A549 (cell line): ENCODE results near the gene COL8A2. TPM values are rescaled to one million over a fixed set of nuclear protein-coding genes. Genes with fewer than 3 reads are reported as not detected.

Experiments
- ATAC-seq, 2 experiments: fragments of 200-7000 bp in 1 of 2; fragments of >200 bp in 1 of 2; cut with Nextera tagmentation in 1 of 2; cut with Tn5 transposase in 1 of 2; 3 replicates each; pipeline versions ENCODE4 v1.8.0 to v1.9.1; 2018 to 2020; ENCODE audit warnings: mild to moderate bottlenecking in 1 of 2, moderate library complexity in 1 of 2
- CTCF ChIA-PET: fragments of 300-600 bp; sonication (Branson Sonifier 250); formaldehyde crosslinking; extraction: SDS; loops from one replicate; lab custom pipeline; 2021; ENCODE audit warnings: antibody characterized with exemption, inconsistent platforms; lab: Yijun Ruan, JAX
- POLR2A ChIA-PET: fragments of 350-600 bp; formaldehyde crosslinking; extraction: SDS; loops from one replicate; lab custom pipeline; 2021; ENCODE audit warnings: antibody characterized with exemption, inconsistent platforms; lab: Yijun Ruan, JAX
- DNase-seq, 2 experiments: peaks; one replicate each; pipeline versions ENCODE4 v3.0.0 to v3.0.0-alpha.2; 2011 to 2016; ENCODE audit warnings: low read depth in 1 of 2, low spot score in 1 of 2
- FAIRE-seq: peaks from 2 replicates; lab custom pipeline; 2011; peaks lifted over from hg19 to GRCh38; lab: Jason Lieb, UNC
- H3K27ac ChIP-seq, 2 experiments: fragments of >200 bp; sonication (Bioruptor Twin); formaldehyde crosslinking; 3 replicates each; pipeline ENCODE4 v1.5.1; 2016 to 2017
- H3K4me1 ChIP-seq: fragments of >200 bp; sonication (Bioruptor Twin); formaldehyde crosslinking; 3 replicates; pipeline ENCODE4 v1.6.1; 2016
- H3K4me2 ChIP-seq: fragments of >200 bp; sonication (Bioruptor Twin); formaldehyde crosslinking; 3 replicates; pipeline ENCODE4 v1.6.1; 2016
- H3K4me3 ChIP-seq: fragments of >200 bp; sonication (Bioruptor Twin); formaldehyde crosslinking; 3 replicates; pipeline ENCODE4 v1.5.1; 2016
- H3K9me3 ChIP-seq: fragments of >200 bp; sonication (Bioruptor Twin); formaldehyde crosslinking; 3 replicates; pipeline ENCODE4 v1.6.1; 2016
- BHLHE40 ChIP-seq: IDR thresholded peaks from 2 replicates; pipeline ENCODE4 v1.6.1; 2012; ENCODE audit warnings: low read depth, low read length, inconsistent platforms
- CHD4 ChIP-seq: fragments of 200-600 bp; sonication (generic); IDR thresholded peaks from 2 replicates; pipeline ENCODE4 v1.6.1; 2016; ENCODE audit warnings: antibody characterized with exemption, mild to moderate bottlenecking, borderline replicate concordance
- E2F6 ChIP-seq: IDR thresholded peaks from 2 replicates; pipeline ENCODE4 v1.6.1; 2012; ENCODE audit warnings: low read depth, borderline replicate concordance
- EHF ChIP-seq: fragments of 250-450 bp; sonication (Bioruptor Pico); IDR thresholded peaks from 2 replicates; pipeline ENCODE4 v1.5.0; 2020; ENCODE audit warnings: mild to moderate bottlenecking
- FOSL2 ChIP-seq, 2 experiments: fragments of 450-650 bp in 1 of 2; fragments of >200 bp in 1 of 2; sonication (Bioruptor Twin) in 1 of 2; formaldehyde crosslinking; IDR thresholded peaks; 2 replicates each; pipeline versions ENCODE4 v1.5.0 to v1.6.1; 2016 to 2020; ENCODE audit warnings: mild to moderate bottlenecking in 1 of 2, moderate library complexity in 1 of 2
- KDM5A ChIP-seq: fragments of 200-600 bp; sonication (generic); IDR thresholded peaks from 2 replicates; pipeline ENCODE4 v1.6.1; 2016; ENCODE audit warnings: antibody characterized with exemption, mild to moderate bottlenecking
- MAFK ChIP-seq: fragments of 450-650 bp; IDR thresholded peaks from 2 replicates; pipeline ENCODE4 v1.6.1; 2014; ENCODE audit not compliant: partially characterized antibody
- MAZ ChIP-seq: fragments of 150-350 bp; IDR thresholded peaks from 2 replicates; pipeline ENCODE4 v1.6.1; 2014; ENCODE audit warnings: antibody characterized with exemption, low read depth, low read length, borderline replicate concordance
- NPAS2 ChIP-seq: fragments of 250-450 bp; sonication (Bioruptor Pico); IDR thresholded peaks from 2 replicates; pipeline ENCODE4 v1.8.0; 2022; ENCODE audit warnings: mild to moderate bottlenecking, moderate library complexity, borderline replicate concordance
- NR3C1 ChIP-seq: fragments of >200 bp; sonication (Bioruptor Twin); formaldehyde crosslinking; IDR thresholded peaks from 3 replicates; pipeline ENCODE4 v1.6.1; 2017
- POLR2A ChIP-seq: IDR thresholded peaks from 2 replicates; pipeline ENCODE4 v1.6.1; 2012; ENCODE audit warnings: mild to moderate bottlenecking, low read length
- RARB ChIP-seq: fragments of 250-450 bp; sonication (Bioruptor Pico); IDR thresholded peaks from 2 replicates; pipeline ENCODE4 v1.8.0; 2021; ENCODE audit warnings: mild to moderate bottlenecking, moderate library complexity
- REST ChIP-seq: fragments of 200-600 bp; sonication (generic); IDR thresholded peaks from 2 replicates; pipeline ENCODE4 v1.6.1; 2016; ENCODE audit warnings: antibody characterized with exemption, mild to moderate bottlenecking, moderate library complexity
- SREBF2 ChIP-seq: fragments of 450-650 bp; IDR thresholded peaks from 2 replicates; pipeline ENCODE4 v1.6.1; 2014; ENCODE audit warnings: mild to moderate bottlenecking, moderate library complexity
- ZSCAN20 ChIP-seq: fragments of 250-450 bp; sonication (Bioruptor Pico); IDR thresholded peaks from 2 replicates; pipeline ENCODE4 v1.8.0; 2022; ENCODE audit warnings: mild to moderate bottlenecking, moderate library complexity
- WGBS: methylation state at CpG from one replicate; pipeline ENCODE4 v1.1.6; 2017; ENCODE audit errors: missing lambda C conversion rate; 5-methylcytosine and 5-hydroxymethylcytosine counted together
- polyA plus RNA-seq, 4 experiments: library from polyadenylated mRNA; depleted of rRNA in 3 of 4; stranded (reverse); fragments of >200 nt; fragmentation: RNase III in 1 of 4; extraction: RNeasy Plus Mini Kit Qiagen cat#74134 plus additional on column Dnase treatment in 1 of 4; gene quantifications; 2 replicates in 3 of 4; 3 replicates in 1 of 4; pipeline ENCODE4 v1.2.3, GENCODE V29; 2011 to 2017
- TF ChIP-seq, protein P1 (sequence below): fragments of >200 bp; sonication (Bioruptor Twin); formaldehyde crosslinking; IDR thresholded peaks from 2 replicates; pipeline ENCODE4 v1.6.1; 2016
- TF ChIP-seq, protein P2 (sequence below): fragments of 250-450 bp; sonication (Bioruptor Pico); IDR thresholded peaks from 2 replicates; pipeline ENCODE4 v1.5.0; 2020; ENCODE audit warnings: low read depth, mild to moderate bottlenecking, moderate library complexity

The COL8A2 gene
- polyA plus RNA-seq, 2 of the 4 experiments (the other 2 are of a cell fraction), result 0.05 to 0.12 TPM

DNA sequence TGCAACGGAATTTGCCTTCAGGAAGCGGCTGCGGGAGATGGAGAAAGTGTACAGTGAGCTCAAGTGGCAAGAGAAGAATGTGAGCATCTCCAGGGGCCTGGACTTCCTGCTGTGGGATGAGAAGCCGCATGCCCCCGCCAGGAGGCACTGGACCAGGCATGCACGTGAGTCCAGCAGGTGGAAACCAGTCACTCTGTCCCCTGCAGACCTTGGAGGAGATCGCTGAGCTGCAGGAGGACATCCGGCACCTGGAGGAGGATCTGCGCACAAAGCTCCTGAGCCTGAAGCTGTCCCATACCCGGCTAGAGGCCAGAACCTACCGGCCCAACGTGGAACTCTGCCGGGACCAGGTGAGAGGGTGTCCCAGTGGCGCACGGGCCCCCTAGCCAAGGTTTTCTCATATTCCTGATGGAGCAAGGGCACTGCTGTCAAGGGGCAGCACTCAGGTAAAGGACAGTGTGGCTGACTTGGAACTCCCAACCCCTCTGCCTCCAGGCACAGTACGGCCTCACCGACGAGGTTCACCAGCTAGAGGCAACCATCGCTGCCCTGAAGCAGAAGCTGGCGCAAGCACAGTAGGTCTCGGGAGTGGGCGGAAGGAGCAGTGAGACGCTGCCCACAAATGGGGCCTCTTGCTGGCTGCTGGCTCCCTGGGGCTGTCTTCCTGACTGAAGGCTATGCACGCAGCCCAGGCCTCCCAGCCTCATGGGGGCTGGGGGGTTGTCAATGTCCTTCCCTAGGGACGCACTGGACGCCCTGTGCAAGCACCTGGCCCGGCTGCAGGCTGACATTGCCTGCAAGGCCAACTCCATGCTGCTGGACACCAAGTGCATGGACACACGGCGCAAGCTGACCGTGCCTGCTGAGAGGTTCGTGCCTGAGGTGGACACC is 37.5 kb downstream of the COL8A2 start:
- DNase-seq (no peak), FAIRE-seq (no peak), ATAC-seq (no peak)
- Histone ChIP-seq H3K27ac (peak overlapping the region in 1 of 2 experiments; percentile 89; a peak in 2 of 6 replicates), H3K4me2 (no peak overlapping the region)
- POLR2A ChIA-PET, result no interaction called here
- no peak for TF ChIP-seq EHF (CRISPR knock-in tag)
- TF ChIP-seq, protein P1, sequence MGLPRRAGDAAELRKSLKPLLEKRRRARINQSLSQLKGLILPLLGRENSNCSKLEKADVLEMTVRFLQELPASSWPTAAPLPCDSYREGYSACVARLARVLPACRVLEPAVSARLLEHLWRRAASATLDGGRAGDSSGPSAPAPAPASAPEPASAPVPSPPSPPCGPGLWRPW, result no peak
- TF ChIP-seq, all 56 proteins: peak for 0
- Histone ChIP-seq H3K4me3 (no peak overlapping the region), H3K4me1 (peaks cover 6% of the 10 kb centered on the region), H3K9me3 (no peaks in the 10 kb centered on the region)
- CTCF ChIA-PET, result interaction anchor here (0.6 to 2.6 kb wide), 6 partner anchors 8 to 255 kb away, joined by 3 to 11 read pairs (median 4); no protein-coding TSS in a partner anchor
- 87% methylated on average over 27 of the region's 31 CpGs for WGBS

DNA sequence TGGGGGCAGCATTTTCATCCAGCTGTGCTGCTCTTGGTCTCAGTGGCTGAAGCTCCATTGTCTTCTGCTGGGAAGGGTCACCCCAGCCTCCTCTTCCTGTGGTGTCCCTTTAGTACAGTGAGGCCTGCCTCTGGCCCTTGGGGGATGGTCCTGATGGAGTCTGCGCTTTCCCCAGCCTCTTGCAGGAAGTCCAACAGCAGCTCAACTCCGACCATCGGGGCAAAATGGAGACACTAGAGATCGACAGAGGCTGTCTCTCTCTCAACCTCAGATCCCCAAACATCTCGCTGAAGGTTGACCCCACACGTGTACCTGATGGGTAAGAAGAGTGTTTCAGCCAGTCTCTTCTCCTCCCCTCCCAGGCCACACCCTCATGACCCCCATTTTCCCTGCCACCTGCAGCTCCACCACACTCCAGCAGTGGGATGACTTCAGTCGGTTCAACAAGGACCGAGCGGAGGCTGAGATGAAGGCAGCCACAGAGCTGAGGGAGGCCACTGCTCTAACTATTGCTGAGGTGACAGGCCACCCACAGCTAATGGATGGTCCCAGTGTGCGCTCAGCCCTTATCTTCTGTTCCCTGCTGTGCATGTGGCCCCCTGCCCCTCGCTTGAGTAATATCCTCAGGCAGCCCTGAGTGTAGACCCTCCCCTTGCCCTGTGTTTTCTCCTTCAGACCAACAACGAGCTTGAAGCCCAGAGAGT is 38.3 kb downstream of the COL8A2 start:
- no peak overlapping the region for H3K4me3 ChIP-seq
- no peak for FAIRE-seq
- TF ChIP-seq POLR2A, result no peak
- TF ChIP-seq ZSCAN20 (CRISPR knock-in tag), result no peak
- TF ChIP-seq RARB (CRISPR knock-in tag), result no peak
- TF ChIP-seq E2F6, result no peak
- no peak for TF ChIP-seq REST
- TF ChIP-seq KDM5A, result no peak
- TF ChIP-seq SREBF2, result no peak
- no peak for TF ChIP-seq FOSL2 (IDR thresholded peaks at IDR 0.05)
- TF ChIP-seq FOSL2 (CRISPR knock-in tag; IDR thresholded peaks at IDR 0.05), result no peak
- no peak for TF ChIP-seq MAZ
- no peak for TF ChIP-seq CHD4
- TF ChIP-seq, protein P1, result no peak
- TF ChIP-seq, protein P2, sequence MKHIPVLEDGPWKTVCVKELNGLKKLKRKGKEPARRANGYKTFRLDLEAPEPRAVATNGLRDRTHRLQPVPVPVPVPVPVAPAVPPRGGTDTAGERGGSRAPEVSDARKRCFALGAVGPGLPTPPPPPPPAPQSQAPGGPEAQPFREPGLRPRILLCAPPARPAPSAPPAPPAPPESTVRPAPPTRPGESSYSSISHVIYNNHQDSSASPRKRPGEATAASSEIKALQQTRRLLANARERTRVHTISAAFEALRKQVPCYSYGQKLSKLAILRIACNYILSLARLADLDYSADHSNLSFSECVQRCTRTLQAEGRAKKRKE (CRISPR knock-in tag), result no peak
- no peak for TF ChIP-seq NR3C1
- TF ChIP-seq BHLHE40, result no peak
- no peak for TF ChIP-seq MAFK
- no peak for TF ChIP-seq NPAS2 (CRISPR knock-in tag)
- no peaks in the 10 kb centered on the region for H3K9me3 ChIP-seq
- 93% methylated on average over 8 of the region's 12 CpGs for WGBS
- peaks cover 6% of the 10 kb centered on the region for H3K4me1 ChIP-seq
- CTCF ChIA-PET, result interaction anchor here (0.8 to 2.6 kb wide), 7 partner anchors 9 to 256 kb away, joined by 3 to 11 read pairs (median 3); partner anchors contain the start of gene AGO1
- H3K27ac ChIP-seq, result no peak overlapping the region
- POLR2A ChIA-PET, result no interaction called here
- ATAC-seq, result no peak
- H3K4me2 ChIP-seq, result no peak overlapping the region
- no peak for DNase-seq
